SK-N-MC (cell line): ENCODE measurements around the gene IRF2BPL.

ENCODE experiments used
- DNase-seq: peaks from one replicate; pipeline ENCODE4 v3.0.0-alpha.2; 2011; ENCODE audit warnings: low read depth, low spot score
- H3K27ac ChIP-seq: fragments of 200-600 bp; sonication (generic); 2 replicates; pipeline ENCODE4 v1.5.1; 2016; ENCODE audit warnings: mixed run types
- H3K36me3 ChIP-seq: fragments of 200-600 bp; sonication (generic); 2 replicates; pipeline ENCODE4 v1.6.1; 2017; ENCODE audit warnings: antibody characterized with exemption, low read length, mixed read lengths; ENCODE audit not compliant: insufficient read depth
- H3K4me3 ChIP-seq: fragments of 200-600 bp; sonication (generic); 2 replicates; pipeline ENCODE4 v1.5.1; 2016
- H3K9ac ChIP-seq: fragments of 200-600 bp; sonication (generic); 2 replicates; pipeline ENCODE4 v1.8.0; 2017; ENCODE audit warnings: mixed run types, mixed read lengths; ENCODE audit not compliant: insufficient read length
- H3K9me3 ChIP-seq: fragments of 200-600 bp; sonication (generic); 2 replicates; pipeline ENCODE4 v1.6.1; 2017; ENCODE audit warnings: low read depth, mild to moderate bottlenecking, antibody characterized with exemption, low read length, moderate library complexity, mixed read lengths
- EZH2 ChIP-seq: fragments of 200-600 bp; sonication (generic); IDR thresholded peaks from one replicate; pipeline ENCODE4 v1.6.1; 2017; ENCODE audit warnings: antibody characterized with exemption
- FOXP2 ChIP-seq: optimal IDR thresholded peaks from 2 replicates; pipeline ENCODE3; 2011; ENCODE audit warnings: mild to moderate bottlenecking, moderate library complexity; ENCODE audit not compliant: insufficient read depth; ENCODE audit errors: extremely low read length, control extremely low read depth
- POLR2AphosphoS5 ChIP-seq: IDR thresholded peaks from 2 replicates; pipeline ENCODE4 v1.6.1; 2012; ENCODE audit warnings: mild to moderate bottlenecking, low read depth, low read length, borderline replicate concordance

Gene IRF2BPL

DNA sequence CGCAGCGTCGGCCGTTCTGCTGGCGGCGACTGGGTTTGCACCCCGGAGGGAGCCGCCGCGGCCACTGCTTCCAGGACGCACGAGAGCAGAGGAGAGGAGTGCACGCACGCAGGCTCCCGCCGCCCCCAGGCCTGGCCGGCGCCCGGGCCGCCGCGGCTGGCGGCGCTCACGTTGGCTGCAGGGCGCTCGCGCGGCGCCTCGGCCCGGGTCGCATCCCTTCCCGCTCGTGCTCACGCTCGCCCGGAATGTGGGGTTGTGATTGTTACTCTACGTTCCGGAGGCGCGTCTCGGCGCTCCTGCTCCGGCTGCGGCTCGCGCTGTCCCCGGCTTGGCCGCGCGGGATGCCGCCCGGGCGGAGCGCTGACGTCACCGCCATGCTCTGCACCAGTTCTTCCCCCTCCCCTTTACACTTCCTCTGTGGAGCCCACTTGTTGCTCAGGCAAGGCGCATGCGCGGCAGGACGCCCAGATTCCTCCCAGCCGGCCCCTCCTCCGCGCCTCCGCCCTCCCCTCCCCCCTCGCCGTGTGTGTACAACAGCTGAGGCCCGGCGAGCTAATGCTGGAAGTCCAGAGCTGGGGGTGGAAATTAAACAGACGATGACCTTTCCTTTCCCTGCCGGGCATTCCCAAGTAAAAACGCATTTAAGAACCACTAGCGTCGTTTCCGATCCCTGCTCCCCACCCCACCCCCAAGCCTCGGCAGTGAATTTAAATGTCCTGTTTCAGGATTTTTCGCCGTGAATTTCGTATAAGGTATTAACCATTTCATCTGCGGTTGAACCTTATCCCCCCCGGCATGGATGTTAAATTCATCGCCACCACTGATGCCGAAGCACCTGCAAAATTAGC lies at the start of gene IRF2BPL:
IRF2BPL (minus strand) TSS at position 325 of the 848 bp plus-strand sequence. CDS start 916 bp downstream, outside the sequence.
- peak; percentile 78 for DNase-seq
- peaks cover 7% of the 10 kb centered on the region for H3K36me3 ChIP-seq
- H3K9ac ChIP-seq: peak within 1 kb of the TSS; percentile 88
- peak within 1 kb of the TSS; percentile 88 for H3K4me3 ChIP-seq
- no peaks in the 10 kb centered on the region for H3K9me3 ChIP-seq
- H3K27ac ChIP-seq: peak within 1 kb of the TSS; percentile 93
- peak; percentile 90 for TF ChIP-seq POLR2AphosphoS5
- TF ChIP-seq EZH2: no peak
- peak; percentile 86 for TF ChIP-seq FOXP2

DNA sequence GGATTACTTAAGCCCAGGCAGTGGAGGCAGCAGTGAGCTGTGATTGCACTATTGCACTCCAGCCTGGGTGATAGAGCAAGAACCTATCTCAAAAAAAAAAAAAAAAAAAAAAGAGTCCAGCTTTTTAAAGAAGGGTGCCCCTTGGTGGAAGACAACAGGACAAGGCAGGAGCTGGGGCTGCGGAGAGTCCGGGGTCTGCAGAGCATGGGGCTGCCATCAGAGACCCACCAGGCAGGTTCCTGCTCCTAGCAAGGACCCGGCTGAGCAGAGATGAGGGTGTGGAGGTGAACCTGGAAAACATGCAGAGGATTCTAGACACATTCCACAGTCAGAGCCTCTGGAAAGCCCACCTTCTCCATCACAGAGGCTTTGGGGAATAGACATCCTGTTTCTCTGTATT lies 48.5 kb upstream of the IRF2BPL start:
- TF ChIP-seq EZH2: no peak
- TF ChIP-seq POLR2AphosphoS5: no peak
- no peak for TF ChIP-seq FOXP2
- no peak overlapping the region for H3K4me3 ChIP-seq
- H3K9ac ChIP-seq: no peak overlapping the region
- no peak overlapping the region for H3K27ac ChIP-seq
- H3K9me3 ChIP-seq: no peaks in the 10 kb centered on the region
- no peaks in the 10 kb centered on the region for H3K36me3 ChIP-seq
- no peak for DNase-seq

DNA sequence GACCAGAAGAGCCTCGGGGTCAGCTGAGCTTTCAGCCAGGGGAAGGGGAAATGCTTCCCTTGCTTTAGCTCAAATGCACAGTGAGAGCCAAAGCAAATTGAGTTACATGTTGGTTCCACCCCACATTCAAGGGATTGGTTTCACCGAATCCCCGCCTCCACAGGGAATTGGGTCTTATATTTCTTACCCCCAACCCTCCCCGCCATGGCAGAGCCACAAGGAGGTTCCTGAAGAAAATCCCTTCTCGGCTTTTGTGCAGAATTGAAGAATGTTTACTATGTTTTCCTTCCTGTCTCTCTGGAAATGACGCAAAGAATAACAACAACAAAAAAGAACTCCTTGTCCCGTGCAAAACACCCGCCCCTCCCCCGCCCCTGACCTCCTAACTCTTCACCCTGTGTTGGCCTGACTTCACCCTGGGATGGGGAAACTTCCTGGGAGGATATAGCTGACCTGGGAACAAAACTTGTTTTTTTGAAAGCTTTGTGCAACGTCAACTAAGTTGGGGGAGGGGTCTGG lies 47.7 kb upstream of the IRF2BPL start:
- no peak overlapping the region for H3K4me3 ChIP-seq
- no peaks in the 10 kb centered on the region for H3K36me3 ChIP-seq
- no peak overlapping the region for H3K27ac ChIP-seq
- H3K9ac ChIP-seq: no peak overlapping the region
- no peak for DNase-seq
- no peaks in the 10 kb centered on the region for H3K9me3 ChIP-seq
- TF ChIP-seq POLR2AphosphoS5 (no peak), EZH2 (no peak), FOXP2 (no peak)

DNA sequence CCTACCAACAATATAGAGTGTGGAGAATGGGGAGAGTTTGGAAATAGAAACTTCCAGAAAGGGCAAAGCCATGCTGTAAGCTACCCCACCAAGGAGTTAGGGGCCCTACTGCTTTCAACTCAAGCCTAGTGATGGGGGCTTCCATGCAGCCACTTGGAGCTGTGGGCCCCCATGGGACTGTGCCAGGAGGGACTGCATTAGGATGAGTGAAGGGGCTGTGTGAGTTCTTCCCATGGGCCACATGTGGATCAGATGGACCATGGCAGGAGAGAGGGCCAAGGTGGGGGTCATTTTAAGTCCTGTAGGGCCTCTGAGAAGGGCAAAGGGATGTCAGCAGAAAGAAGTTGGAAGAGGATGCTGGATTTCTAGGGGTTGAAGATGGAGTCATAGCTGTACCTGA lies 46.5 kb upstream of the IRF2BPL start:
- no peaks in the 10 kb centered on the region for H3K9me3 ChIP-seq
- no peak overlapping the region for H3K27ac ChIP-seq
- H3K4me3 ChIP-seq: no peak overlapping the region
- TF ChIP-seq EZH2 (no peak), FOXP2 (no peak), POLR2AphosphoS5 (no peak)
- no peak overlapping the region for H3K9ac ChIP-seq
- H3K36me3 ChIP-seq: no peaks in the 10 kb centered on the region
- DNase-seq: no peak

DNA sequence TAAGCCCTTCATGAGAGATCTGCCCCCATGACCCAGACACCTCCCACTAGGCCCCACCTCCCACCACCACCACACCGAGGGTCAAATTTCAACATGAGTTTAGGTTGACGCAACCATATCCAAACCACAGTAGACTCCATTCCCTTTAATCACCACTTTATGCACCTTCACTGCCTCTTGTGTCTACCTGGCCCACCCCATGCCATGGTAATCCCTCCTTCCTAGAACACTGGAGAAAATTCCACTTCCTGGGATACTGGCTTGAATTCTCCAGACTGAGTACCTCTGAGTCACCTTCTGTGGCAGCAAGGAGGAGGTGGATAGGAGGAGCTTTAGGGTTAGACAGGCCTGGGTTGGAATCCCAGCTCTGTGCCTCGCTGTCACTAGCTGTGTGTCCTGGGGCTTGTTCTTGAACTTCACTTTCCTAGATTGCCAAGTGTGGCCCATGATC lies 43.5 kb upstream of the IRF2BPL start:
- Histone ChIP-seq H3K4me3 (no peak overlapping the region), H3K9me3 (no peaks in the 10 kb centered on the region), H3K27ac (no peak overlapping the region), H3K36me3 (no peaks in the 10 kb centered on the region), H3K9ac (no peak overlapping the region)
- no peak for DNase-seq
- no peak for TF ChIP-seq FOXP2
- no peak for TF ChIP-seq EZH2
- TF ChIP-seq POLR2AphosphoS5: no peak

DNA sequence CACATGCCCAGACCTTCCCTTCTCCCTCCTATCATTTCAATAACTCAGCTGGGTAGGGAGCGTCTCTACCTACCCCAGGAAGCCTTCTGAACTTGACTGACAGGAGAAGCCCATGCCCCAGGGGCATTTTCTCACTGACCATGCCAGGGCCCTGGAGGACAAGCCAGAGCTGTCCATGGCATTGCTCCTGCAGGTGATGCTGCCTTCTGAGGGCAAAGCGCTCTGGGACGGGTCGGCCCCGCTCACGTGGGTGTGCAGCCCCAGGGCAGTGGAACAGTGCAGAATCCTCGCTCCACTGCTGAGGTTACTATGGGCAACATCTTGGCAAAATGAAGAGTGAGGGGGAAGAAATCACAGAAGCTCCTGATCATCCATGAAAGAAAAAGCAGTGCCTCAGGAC lies 41.0 kb upstream of the IRF2BPL start:
- Histone ChIP-seq H3K9me3 (no peaks in the 10 kb centered on the region), H3K36me3 (no peaks in the 10 kb centered on the region), H3K4me3 (no peak overlapping the region), H3K9ac (no peak overlapping the region), H3K27ac (no peak overlapping the region)
- TF ChIP-seq FOXP2 (no peak), EZH2 (no peak), POLR2AphosphoS5 (no peak)
- no peak for DNase-seq

DNA sequence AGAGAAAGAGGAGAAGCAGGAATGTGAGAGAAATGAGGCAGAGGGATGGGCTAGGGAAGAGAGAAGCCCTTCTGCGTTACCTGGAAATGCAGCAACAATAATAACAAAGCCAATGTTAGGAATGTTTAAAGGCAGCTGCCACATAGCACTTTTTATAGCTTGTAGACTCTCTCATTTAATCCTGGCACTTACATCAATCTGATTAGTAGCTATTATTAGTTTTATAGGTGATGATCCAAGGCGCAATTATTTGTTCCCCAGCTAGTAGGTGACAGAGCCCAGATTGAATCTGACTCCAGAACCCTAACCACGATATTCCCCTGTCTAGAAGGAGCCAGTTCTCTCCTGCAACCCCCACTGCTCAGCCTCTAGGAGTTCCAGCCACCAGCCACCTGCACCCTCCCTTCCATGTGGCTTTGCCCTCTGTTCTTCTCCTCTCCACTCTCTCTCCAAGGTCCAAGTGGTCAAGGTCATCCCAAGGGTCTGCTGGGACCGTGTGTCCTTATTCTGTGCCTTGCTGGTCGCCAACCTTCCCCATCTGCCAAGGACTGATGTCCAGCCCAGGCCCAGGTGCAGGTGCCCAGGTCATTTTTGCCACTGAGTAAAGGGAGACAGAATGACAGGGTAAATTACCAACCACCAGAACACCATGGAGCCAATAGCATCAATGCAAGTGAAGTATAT lies 40.2 kb upstream of the IRF2BPL start:
- H3K4me3 ChIP-seq: no peak overlapping the region
- H3K9ac ChIP-seq: no peak overlapping the region
- H3K9me3 ChIP-seq: no peaks in the 10 kb centered on the region
- TF ChIP-seq EZH2 (no peak), FOXP2 (no peak), POLR2AphosphoS5 (no peak)
- no peak overlapping the region for H3K27ac ChIP-seq
- DNase-seq: no peak
- no peaks in the 10 kb centered on the region for H3K36me3 ChIP-seq
